ENCODE measurements around the gene DNAJC25. TPM values are rescaled to one million over a fixed set of nuclear protein-coding genes. Genes with fewer than 3 reads are reported as not detected.

The DNAJC25 gene
- total RNA-seq, 1 donor from 2014 or later = 12.2 TPM

GRCh38 chr9:111601237-111602018 is 29.7 kb upstream of the DNAJC25 start:
- Mint-ChIP-seq H3K9me3 (ENCODE audit: unreplicated experiment) (peaks cover 2% of the 10 kb centered on the region), H3K36me3 (ENCODE audit: low read depth, unreplicated experiment) (no peaks in the 10 kb centered on the region), H3K4me3 (ENCODE audit: unreplicated experiment) (peak overlapping the region; percentile 72), H3K4me1 (ENCODE audit: low read depth, unreplicated experiment) (no peaks in the 10 kb centered on the region), H3K27ac (ENCODE audit: unreplicated experiment) (no peak overlapping the region), H3K27me3 (ENCODE audit: low read depth, unreplicated experiment) (peaks cover 3% of the 10 kb centered on the region)
- Histone ChIP-seq H3K36me3 (ENCODE audit: insufficient read depth, low read length) (peaks cover 6% of the 10 kb centered on the region), H3K9me3 (ENCODE audit: insufficient read depth, low read depth, low read length) (no peaks in the 10 kb centered on the region), H3K79me2 (ENCODE audit: insufficient read depth, low read length) (peaks cover 2% of the 10 kb centered on the region), H4K20me1 (ENCODE audit: insufficient read depth, low read length) (peaks cover 6% of the 10 kb centered on the region), H3K4me3 (ENCODE audit: insufficient read depth, low read depth, low read length) (no peak overlapping the region), H2AFZ (ENCODE audit: low read depth, low read length) (no peak overlapping the region), H3K27me3 (ENCODE audit: insufficient read depth, low read length) (no peaks in the 10 kb centered on the region), H3K9ac (ENCODE audit: low read length) (no peak overlapping the region), H3K4me2 (ENCODE audit: low read length) (no peak overlapping the region), H3K27ac (ENCODE audit: low read depth, low read length) (no peak overlapping the region), H3K4me1 (ENCODE audit: insufficient read depth, low read length) (no peaks in the 10 kb centered on the region)
- TF ChIP-seq, protein P1, sequence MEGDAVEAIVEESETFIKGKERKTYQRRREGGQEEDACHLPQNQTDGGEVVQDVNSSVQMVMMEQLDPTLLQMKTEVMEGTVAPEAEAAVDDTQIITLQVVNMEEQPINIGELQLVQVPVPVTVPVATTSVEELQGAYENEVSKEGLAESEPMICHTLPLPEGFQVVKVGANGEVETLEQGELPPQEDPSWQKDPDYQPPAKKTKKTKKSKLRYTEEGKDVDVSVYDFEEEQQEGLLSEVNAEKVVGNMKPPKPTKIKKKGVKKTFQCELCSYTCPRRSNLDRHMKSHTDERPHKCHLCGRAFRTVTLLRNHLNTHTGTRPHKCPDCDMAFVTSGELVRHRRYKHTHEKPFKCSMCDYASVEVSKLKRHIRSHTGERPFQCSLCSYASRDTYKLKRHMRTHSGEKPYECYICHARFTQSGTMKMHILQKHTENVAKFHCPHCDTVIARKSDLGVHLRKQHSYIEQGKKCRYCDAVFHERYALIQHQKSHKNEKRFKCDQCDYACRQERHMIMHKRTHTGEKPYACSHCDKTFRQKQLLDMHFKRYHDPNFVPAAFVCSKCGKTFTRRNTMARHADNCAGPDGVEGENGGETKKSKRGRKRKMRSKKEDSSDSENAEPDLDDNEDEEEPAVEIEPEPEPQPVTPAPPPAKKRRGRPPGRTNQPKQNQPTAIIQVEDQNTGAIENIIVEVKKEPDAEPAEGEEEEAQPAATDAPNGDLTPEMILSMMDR (IDR thresholded peaks at IDR 0.05; ENCODE audit: insufficient read depth, low read depth, low read length) = no peak
- no peak for TF ChIP-seq EZH2 (IDR thresholded peaks at IDR 0.05; ENCODE audit: insufficient read depth, low read length)
- FAIRE-seq (no peak), DNase-seq (ENCODE audit: low read depth) (peak; percentile 37)

- no peak overlapping the region for H3K4me2 ChIP-seq (ENCODE audit: low read length)
- Mint-ChIP-seq H3K27me3 (ENCODE audit: low read depth, unreplicated experiment) (peaks cover 3% of the 10 kb centered on the region), H3K27ac (ENCODE audit: unreplicated experiment) (no peak overlapping the region), H3K9me3 (ENCODE audit: unreplicated experiment) (no peaks in the 10 kb centered on the region), H3K4me1 (ENCODE audit: low read depth, unreplicated experiment) (no peaks in the 10 kb centered on the region), H3K4me3 (ENCODE audit: unreplicated experiment) (no peak overlapping the region), H3K36me3 (ENCODE audit: low read depth, unreplicated experiment) (no peaks in the 10 kb centered on the region)
- DNase-seq (ENCODE audit: low read depth) (no peak), FAIRE-seq (no peak)
- H3K9ac ChIP-seq (ENCODE audit: low read length) = no peak overlapping the region
- no peaks in the 10 kb centered on the region for H4K20me1 ChIP-seq (ENCODE audit: insufficient read depth, low read length)
- no peaks in the 10 kb centered on the region for H3K27me3 ChIP-seq (ENCODE audit: insufficient read depth, low read length)
- H3K4me1 ChIP-seq (ENCODE audit: insufficient read depth, low read length) = no peaks in the 10 kb centered on the region
- H3K79me2 ChIP-seq (ENCODE audit: insufficient read depth, low read length) = peaks cover 2% of the 10 kb centered on the region
- no peak overlapping the region for H3K4me3 ChIP-seq (ENCODE audit: insufficient read depth, low read depth, low read length)
- no peaks in the 10 kb centered on the region for H3K36me3 ChIP-seq (ENCODE audit: insufficient read depth, low read length)
- no peak overlapping the region for H2AFZ ChIP-seq (ENCODE audit: low read depth, low read length)
- H3K27ac ChIP-seq (ENCODE audit: low read depth, low read length) = no peak overlapping the region
- no peaks in the 10 kb centered on the region for H3K9me3 ChIP-seq (ENCODE audit: insufficient read depth, low read depth, low read length)
- TF ChIP-seq EZH2 (IDR thresholded peaks at IDR 0.05; ENCODE audit: insufficient read depth, low read length) = no peak
- TF ChIP-seq, protein P1 (IDR thresholded peaks at IDR 0.05; ENCODE audit: insufficient read depth, low read depth, low read length) = no peak
Measured at GRCh38 chr9:111603041-111603440, 28.1 kb upstream of the DNAJC25 start.

DNA sequence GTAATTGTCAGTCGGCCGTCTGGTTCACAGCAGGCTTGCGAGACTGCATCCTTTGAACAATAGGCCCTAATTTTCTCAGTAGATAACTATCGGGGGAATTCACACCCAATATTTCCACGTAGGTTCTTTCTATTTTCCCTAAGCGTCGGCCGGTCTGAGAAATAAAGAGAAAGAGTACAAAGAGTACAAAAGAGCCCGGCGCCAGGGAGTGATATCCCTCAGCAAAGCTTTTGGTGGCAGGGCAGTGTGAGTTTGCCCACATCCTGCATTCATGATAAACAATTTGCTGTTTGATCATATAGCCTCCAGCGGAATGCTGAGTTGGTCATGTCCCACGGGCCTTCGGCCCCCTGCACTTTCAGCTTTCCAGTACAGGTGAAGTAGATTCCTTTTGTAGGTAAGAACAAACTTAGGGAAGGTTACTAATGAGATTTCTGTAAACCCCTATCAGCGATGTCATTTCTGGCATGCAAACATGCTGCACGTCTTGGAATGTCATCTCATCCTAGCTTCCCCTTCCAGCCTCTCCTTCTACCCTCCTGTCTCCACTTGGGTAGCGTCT is 27.0 kb upstream of the DNAJC25 start:
- Mint-ChIP-seq H3K9me3 (ENCODE audit: unreplicated experiment) (no peaks in the 10 kb centered on the region), H3K27me3 (ENCODE audit: low read depth, unreplicated experiment) (peaks cover 3% of the 10 kb centered on the region), H3K27ac (ENCODE audit: unreplicated experiment) (no peak overlapping the region), H3K36me3 (ENCODE audit: low read depth, unreplicated experiment) (no peaks in the 10 kb centered on the region), H3K4me3 (ENCODE audit: unreplicated experiment) (no peak overlapping the region), H3K4me1 (ENCODE audit: low read depth, unreplicated experiment) (no peaks in the 10 kb centered on the region)
- H3K9ac ChIP-seq (ENCODE audit: low read length) = no peak overlapping the region
- DNase-seq (ENCODE audit: low read depth) (no peak), FAIRE-seq (no peak)
- no peaks in the 10 kb centered on the region for H3K79me2 ChIP-seq (ENCODE audit: insufficient read depth, low read length)
- no peaks in the 10 kb centered on the region for H3K27me3 ChIP-seq (ENCODE audit: insufficient read depth, low read length)
- no peaks in the 10 kb centered on the region for H4K20me1 ChIP-seq (ENCODE audit: insufficient read depth, low read length)
- H3K9me3 ChIP-seq (ENCODE audit: insufficient read depth, low read depth, low read length) = no peaks in the 10 kb centered on the region
- TF ChIP-seq, protein P1 (IDR thresholded peaks at IDR 0.05; ENCODE audit: insufficient read depth, low read depth, low read length) = no peak
- TF ChIP-seq EZH2 (IDR thresholded peaks at IDR 0.05; ENCODE audit: insufficient read depth, low read length) = no peak
- no peak overlapping the region for H3K4me3 ChIP-seq (ENCODE audit: insufficient read depth, low read depth, low read length)
- H3K4me1 ChIP-seq (ENCODE audit: insufficient read depth, low read length) = no peaks in the 10 kb centered on the region
- H3K36me3 ChIP-seq (ENCODE audit: insufficient read depth, low read length) = no peaks in the 10 kb centered on the region
- H3K27ac ChIP-seq (ENCODE audit: low read depth, low read length) = no peak overlapping the region
- H3K4me2 ChIP-seq (ENCODE audit: low read length) = peak overlapping the region; percentile 10
- peak overlapping the region; percentile 55 for H2AFZ ChIP-seq (ENCODE audit: low read depth, low read length)
